Aorta (tissue), 5 donors: Measurements from ENCODE around the gene NBAS. TPM values are rescaled to one million over a fixed set of nuclear protein-coding genes. Genes with fewer than 3 reads are reported as not detected.
"Not testable (repeated sequence)": the region's sequence is repeated elsewhere in the genome, so short reads cannot be mapped to it uniquely, and the experiment has no call there.

Experiments used
- ATAC-seq: fragments of 200-7000 bp; cut with Tn5 transposase; one replicate; pipeline ENCODE4 v1.9.1; 2022; ENCODE audit warnings: moderate library complexity; ENCODE audit not compliant: low FRiP score
- DNase-seq, 2 donors: peaks; one replicate each; pipeline ENCODE4 v3.0.0-alpha.2; 2020
- H3K27ac ChIP-seq, 2 donors: one replicate each; pipeline ENCODE4 v1.5.1; 2013; ENCODE audit warnings: low read length in 2 of 2, mild to moderate bottlenecking in 2 of 2, moderate library complexity in 2 of 2, control low read depth in 1 of 2, inconsistent platforms in 1 of 2, low read depth in 1 of 2
- H3K27me3 ChIP-seq, 2 donors: one replicate each; pipeline ENCODE4 v1.6.1; 2013; ENCODE audit warnings: control low read depth in 1 of 2, low read length in 1 of 2, mild to moderate bottlenecking in 1 of 2, moderate library complexity in 1 of 2; ENCODE audit not compliant: insufficient read depth in 2 of 2, control insufficient read depth in 1 of 2
- H3K36me3 ChIP-seq, 2 donors: one replicate each; pipeline ENCODE4 v1.6.1; 2013; ENCODE audit warnings: control low read depth in 1 of 2, low read length in 1 of 2, mild to moderate bottlenecking in 1 of 2; ENCODE audit not compliant: insufficient read depth in 2 of 2, control insufficient read depth in 1 of 2
- H3K4me1 ChIP-seq, 2 donors: one replicate each; pipeline ENCODE4 v1.6.1; 2013; ENCODE audit warnings: low read length in 2 of 2, control low read depth in 1 of 2, mild to moderate bottlenecking in 1 of 2, moderate library complexity in 1 of 2; ENCODE audit not compliant: insufficient read depth in 2 of 2, control insufficient read depth in 1 of 2
- H3K4me3 ChIP-seq, 2 donors: one replicate each; pipeline ENCODE4 v1.5.1; 2013; ENCODE audit warnings: low read length in 2 of 2, control low read depth in 1 of 2, mild to moderate bottlenecking in 1 of 2
- H3K9me3 ChIP-seq: one replicate; pipeline ENCODE4 v1.6.1; 2013; ENCODE audit warnings: mild to moderate bottlenecking, low read length; ENCODE audit not compliant: control insufficient read depth
- WGBS, 2 donors: extraction: QIAGEN DNeasy Blood & Tissue Kit; methylation state at CpG; one replicate each; pipeline ENCODE4 v1.1.7; 2013; 5-methylcytosine and 5-hydroxymethylcytosine counted together
- intact Hi-C, 2 donors: fragments of 100-400 bp; cut with DNase I; formaldehyde crosslinking; loops; one replicate each; pipeline versions ENCODE4 v1.14.2 to v1.15.0; 2022
- polyA plus RNA-seq, 2 donors: library from polyadenylated mRNA; stranded (reverse); fragments of 200-250 nt; gene quantifications; one replicate each; pipeline ENCODE4 v1.2.3, GENCODE V29; 2013
- total RNA-seq, 2 donors: library from RNA; stranded (reverse); fragmentation: NEBNext Ultra II Directional; extraction: Animal tissue kit (Norgen Biotek cat#: 25700); gene quantifications; one replicate each; pipeline ENCODE4 v1.2.1, GENCODE V29; 2021
- donor health status: healthy with polysubstance abuse.
- donor health status: Bipolar disorder and iron deficiency.
- donor health status: DM: no; HTN: no; CAD: no.
- donor health status: DM: no; HTN: no; CAD: no.
- donor health status: DM: yes; HTN: yes; CAD: no.

The NBAS gene
- total and polyA plus RNA-seq, 4 donors, result 7.4 to 46.0 (median 33.7) TPM

DNA sequence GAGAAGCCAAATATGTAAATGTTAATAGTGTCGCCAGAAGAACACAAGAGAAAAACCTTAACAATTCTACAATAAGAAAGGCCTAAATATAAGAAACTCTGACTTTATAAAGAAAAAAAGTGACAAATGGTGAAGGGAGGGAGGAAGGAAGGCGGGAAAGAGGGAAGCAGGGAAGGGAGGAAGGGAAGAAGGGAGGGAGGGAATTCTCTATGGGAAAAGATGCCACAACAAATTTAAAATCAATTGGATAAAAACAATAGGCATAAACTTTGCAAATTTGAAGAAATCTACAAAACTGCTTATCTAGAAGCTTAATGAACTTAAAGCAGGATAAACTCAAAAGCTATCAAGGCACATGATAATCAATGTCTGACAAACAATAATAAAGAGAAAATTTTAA lies 16.9 kb downstream of the NBAS start:
- Histone ChIP-seq H3K4me1 (no peaks in the 10 kb centered on the region), H3K27ac (no peak overlapping the region), H3K27me3 (no peaks in the 10 kb centered on the region), H3K9me3 (no peaks in the 10 kb centered on the region), H3K4me3 (no peak overlapping the region), H3K36me3 (peaks cover 0 to 3% of the 10 kb centered on the region in 2 donors)
- 97% methylated on average over 2 of the region's 2 CpGs for WGBS, 2 donors
- ATAC-seq, result no peak
- DNase-seq, result no peak
- intact Hi-C loops, result no loop called here

DNA sequence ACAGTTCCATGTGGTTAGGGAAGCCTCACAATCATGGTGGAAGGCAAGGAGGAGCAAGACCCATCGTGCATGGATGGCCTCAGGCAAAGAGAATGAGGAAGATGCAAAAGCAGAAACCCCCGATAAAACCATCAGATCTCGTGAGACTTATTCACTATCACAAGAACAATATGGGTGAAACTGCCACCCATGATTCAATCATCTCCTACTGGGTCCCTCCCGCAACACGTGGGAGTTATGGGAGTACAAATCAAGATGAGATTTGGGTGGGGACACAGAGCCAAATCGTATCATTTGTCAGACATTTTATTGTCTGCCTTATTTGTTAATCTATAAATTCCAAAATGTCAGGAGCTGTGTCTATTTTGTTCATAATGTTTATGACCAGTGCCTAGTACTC lies 17.6 kb downstream of the NBAS start:
- no peak overlapping the region for H3K27ac ChIP-seq
- peaks cover 0 to under 1% of the 10 kb centered on the region in 2 donors for H3K36me3 ChIP-seq
- no peak overlapping the region for H3K4me3 ChIP-seq
- intact Hi-C loops, result no loop called here
- no peaks in the 10 kb centered on the region for H3K4me1 ChIP-seq
- ATAC-seq (no peak), DNase-seq (no peak)
- no peaks in the 10 kb centered on the region for H3K27me3 ChIP-seq
- WGBS, 2 donors, result 93% methylated on average over 6 of the region's 6 CpGs
- H3K9me3 ChIP-seq, result no peaks in the 10 kb centered on the region

DNA sequence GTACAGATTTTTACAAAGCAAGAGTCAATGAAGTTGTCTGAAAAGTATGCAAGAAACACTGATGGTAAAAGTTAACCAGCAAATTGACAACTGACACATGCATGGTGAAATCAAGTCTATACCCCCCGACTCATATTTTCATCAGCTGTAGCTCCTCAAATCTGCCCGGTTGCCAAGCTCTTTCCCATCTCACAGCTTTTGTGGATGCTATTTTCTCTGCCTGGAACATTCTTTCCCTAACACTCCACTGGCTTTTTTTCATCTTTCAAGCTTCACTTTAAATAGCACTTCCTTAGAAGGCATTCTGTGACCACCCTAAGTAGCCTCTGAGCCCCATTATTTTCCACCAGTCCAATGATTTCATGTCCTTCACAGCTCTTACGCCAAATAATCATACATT lies 18.1 kb downstream of the NBAS start:
- ATAC-seq, result no peak
- Histone ChIP-seq H3K4me3 (no peak overlapping the region), H3K27ac (no peak overlapping the region), H3K27me3 (no peaks in the 10 kb centered on the region), H3K9me3 (no peaks in the 10 kb centered on the region), H3K36me3 (no peaks in the 10 kb centered on the region), H3K4me1 (no peaks in the 10 kb centered on the region)
- WGBS, 2 donors, result 37 to 42% methylated on average over 3 of the region's 3 CpGs
- DNase-seq, result no peak
- intact Hi-C loops, result no loop called here

DNA sequence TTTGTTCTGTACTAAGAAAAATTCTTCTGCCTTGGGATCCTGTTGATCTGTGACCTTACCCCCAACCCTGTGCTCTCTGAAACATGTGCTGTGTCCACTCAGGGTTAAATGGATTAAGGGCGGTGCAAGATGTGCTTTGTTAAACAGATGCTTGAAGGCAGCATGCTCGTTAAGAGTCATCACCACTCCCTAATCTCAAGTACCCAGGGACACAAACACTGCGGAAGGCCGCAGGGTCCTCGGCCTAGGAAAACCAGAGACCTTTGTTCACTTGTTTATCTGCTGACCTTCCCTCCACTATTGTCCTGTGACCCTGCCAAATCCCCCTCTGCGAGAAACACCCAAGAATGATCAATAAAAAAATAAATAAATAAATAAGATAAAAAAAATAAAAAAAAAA lies 18.9 kb downstream of the NBAS start:
- DNase-seq, H3K27ac ChIP-seq: not testable (repeated sequence)

DNA sequence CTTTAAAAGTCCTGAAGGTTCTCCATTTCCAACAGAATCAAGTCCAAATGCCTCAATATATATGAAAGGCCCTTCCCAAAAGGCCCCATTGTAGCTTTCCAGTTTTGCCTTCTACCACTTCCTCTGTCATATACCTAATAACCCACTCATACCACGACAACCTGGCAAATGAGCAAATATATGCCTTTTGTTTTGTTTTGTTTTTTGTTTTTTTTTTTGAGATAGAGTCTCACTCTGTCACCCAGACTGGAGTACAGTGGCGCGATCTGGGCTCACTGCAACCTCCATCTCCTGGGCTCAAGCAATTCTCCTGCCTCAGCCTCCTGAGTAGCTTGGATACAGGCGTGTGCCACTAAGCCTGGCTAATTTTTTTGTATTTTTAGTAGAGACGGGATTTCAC lies 20.6 kb downstream of the NBAS start:
- H3K9me3 ChIP-seq, H3K4me3 ChIP-seq, intact Hi-C loops, ATAC-seq, H3K36me3 ChIP-seq, H3K27ac ChIP-seq, DNase-seq, H3K4me1 ChIP-seq, H3K27me3 ChIP-seq: not testable (repeated sequence)
- 84 to 85% methylated on average over 5 of the region's 5 CpGs for WGBS, 2 donors

More for the DNA sequence above, 18.9 kb downstream of the NBAS start:
- H3K4me3 ChIP-seq, H3K27me3 ChIP-seq, H3K4me1 ChIP-seq, H3K36me3 ChIP-seq, ATAC-seq, intact Hi-C loops, H3K9me3 ChIP-seq: not testable (repeated sequence)
- 86 to 100% methylated on average over 1 to 4 of the region's 6 CpGs for WGBS, 2 donors

DNA sequence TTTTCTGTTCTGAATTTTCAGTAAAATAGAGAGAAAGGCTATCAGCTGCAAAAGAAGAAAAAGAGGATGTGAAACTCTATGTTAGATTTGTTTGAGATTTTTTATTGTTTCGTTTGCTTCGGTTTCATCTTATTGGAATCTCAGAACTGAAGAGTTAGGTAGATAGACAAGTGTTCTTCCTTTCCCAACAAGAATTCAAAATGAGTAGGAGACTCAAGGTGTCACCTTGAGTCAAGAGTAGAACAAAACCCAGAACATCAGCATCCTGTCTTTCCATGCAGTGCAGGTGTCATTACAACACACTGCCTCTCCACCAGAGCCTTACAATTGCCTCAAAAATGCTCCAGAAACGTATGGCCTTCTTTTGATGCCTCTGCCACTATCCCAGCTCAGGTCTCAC lies 21.1 kb downstream of the NBAS start:
- intact Hi-C loops, result no loop called here
- Histone ChIP-seq H3K27me3 (no peaks in the 10 kb centered on the region), H3K9me3 (no peaks in the 10 kb centered on the region), H3K4me1 (no peaks in the 10 kb centered on the region), H3K4me3 (no peak overlapping the region), H3K36me3 (no peaks in the 10 kb centered on the region), H3K27ac (no peak overlapping the region)
- 85 to 98% methylated on average over 3 of the region's 3 CpGs for WGBS, 2 donors
- DNase-seq, result no peak
- ATAC-seq, result no peak

DNA sequence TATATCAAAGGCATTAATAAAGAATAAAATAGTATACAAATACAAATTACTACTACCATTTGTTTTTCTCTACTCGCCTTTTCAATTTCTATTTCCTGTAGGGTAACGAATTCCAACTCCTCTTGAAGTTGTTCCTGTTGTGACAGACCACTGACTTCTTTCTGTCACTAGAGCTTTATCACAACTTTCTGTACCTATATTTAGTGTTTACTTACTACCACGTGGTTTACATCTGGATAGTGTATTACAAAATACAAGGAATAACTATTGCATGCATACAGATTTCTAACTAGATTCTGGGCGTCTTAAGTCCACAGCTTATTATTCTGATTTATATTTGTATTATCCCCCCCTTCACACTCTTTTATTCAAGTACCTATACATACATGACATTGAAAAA lies 22.3 kb downstream of the NBAS start:
- H3K9me3 ChIP-seq, result no peaks in the 10 kb centered on the region
- ATAC-seq (no peak), DNase-seq (no peak)
- no peak overlapping the region for H3K4me3 ChIP-seq
- H3K36me3 ChIP-seq, result no peaks in the 10 kb centered on the region
- H3K27me3 ChIP-seq, result no peaks in the 10 kb centered on the region
- WGBS, 2 donors, result 83 to 88% methylated on average over 4 of the region's 4 CpGs
- no peaks in the 10 kb centered on the region for H3K4me1 ChIP-seq
- no peak overlapping the region for H3K27ac ChIP-seq
- intact Hi-C loops, result no loop called here

DNA sequence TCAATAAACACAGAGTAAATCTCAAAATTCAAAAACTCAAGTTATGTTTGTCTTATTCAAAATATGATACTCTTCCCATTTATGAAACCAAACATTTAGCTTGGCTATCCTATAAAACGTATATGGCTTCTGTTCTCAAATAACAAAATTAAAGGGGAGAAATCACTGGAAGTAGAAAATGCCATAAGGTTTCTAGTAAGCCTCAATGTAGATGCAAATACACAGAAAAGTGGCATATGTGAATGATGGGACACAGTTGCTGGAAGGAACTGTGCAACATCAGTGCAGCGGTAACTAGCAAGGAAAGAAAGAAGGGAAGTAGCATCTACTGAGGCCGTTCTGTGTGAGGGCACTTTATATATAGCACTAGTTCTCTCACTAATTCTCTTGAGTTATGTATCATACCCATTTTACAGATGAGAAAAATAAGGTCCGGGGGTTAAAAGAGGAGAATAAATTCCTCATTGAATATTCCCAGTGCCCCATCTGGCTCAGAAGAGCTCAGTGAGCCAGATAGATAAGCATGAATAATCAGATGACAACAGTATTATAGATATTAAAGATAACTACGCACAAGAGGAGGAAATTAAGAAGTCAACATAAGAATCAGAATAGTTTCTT lies 27.2 kb downstream of the NBAS start:
- no peak overlapping the region for H3K4me3 ChIP-seq
- H3K36me3 ChIP-seq, result peaks cover 0 to 3% of the 10 kb centered on the region in 2 donors
- DNase-seq, result no peak
- H3K4me1 ChIP-seq, result no peaks in the 10 kb centered on the region
- no peaks in the 10 kb centered on the region for H3K9me3 ChIP-seq
- intact Hi-C loops, result no loop called here
- 95% methylated on average over 5 of the region's 5 CpGs for WGBS, 2 donors
- ATAC-seq, result no peak
- H3K27ac ChIP-seq, result no peak overlapping the region
- no peaks in the 10 kb centered on the region for H3K27me3 ChIP-seq

DNA sequence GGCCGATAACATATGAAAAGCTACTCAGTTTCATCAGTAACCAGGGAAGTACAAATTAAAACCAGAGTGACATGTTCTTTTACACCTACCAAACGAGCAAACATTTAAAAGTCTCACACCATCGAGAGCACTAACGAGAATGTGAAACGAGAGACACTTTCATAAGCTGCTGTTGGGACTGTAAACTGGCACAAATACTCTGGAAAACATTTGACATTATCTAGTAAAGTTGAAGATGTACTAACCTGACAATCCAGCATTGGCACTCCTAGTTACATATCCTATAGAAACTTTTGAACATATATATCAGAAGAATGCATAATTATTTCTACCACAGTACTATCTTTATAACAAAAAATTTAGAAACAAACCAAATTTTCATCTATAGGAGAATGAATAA lies 28.1 kb downstream of the NBAS start:
- 93 to 94% methylated on average over 5 of the region's 5 CpGs for WGBS, 2 donors
- H3K4me1 ChIP-seq, result no peaks in the 10 kb centered on the region
- H3K27me3 ChIP-seq, result no peaks in the 10 kb centered on the region
- intact Hi-C loops, result no loop called here
- peaks cover 0 to 3% of the 10 kb centered on the region in 2 donors for H3K36me3 ChIP-seq
- H3K9me3 ChIP-seq, result no peaks in the 10 kb centered on the region
- H3K4me3 ChIP-seq, result no peak overlapping the region
- ATAC-seq, result no peak
- DNase-seq, result no peak
- no peak overlapping the region for H3K27ac ChIP-seq
